Astrocyte (in vitro differentiated cells and primary cell): ENCODE data around the gene UGT1A8. TPM values are rescaled to one million over a fixed set of nuclear protein-coding genes. Genes with fewer than 3 reads are reported as not detected.

ENCODE experiments used
- DNase-seq: peaks from one replicate; pipeline ENCODE4 v3.0.0-alpha.2; 2010; ENCODE audit warnings: low read depth
- FAIRE-seq: peaks from 2 replicates; lab custom pipeline; 2011; peaks lifted over from hg19 to GRCh38; lab: Jason Lieb, UNC
- H2AFZ ChIP-seq: 2 replicates; pipeline ENCODE4 v1.6.0; 2012; ENCODE audit warnings: low read depth, low read length, inconsistent platforms
- H3K27ac ChIP-seq: 2 replicates; pipeline ENCODE4 v1.5.1; 2011; ENCODE audit warnings: low read depth, low read length, inconsistent platforms
- H3K27me3 ChIP-seq: 2 replicates; pipeline ENCODE4 v1.6.0; 2011; ENCODE audit warnings: low read length, inconsistent platforms; ENCODE audit not compliant: insufficient read depth
- H3K36me3 ChIP-seq: 2 replicates; pipeline ENCODE4 v1.5.1; 2011; ENCODE audit warnings: low read length, inconsistent platforms; ENCODE audit not compliant: insufficient read depth
- H3K4me1 ChIP-seq: 2 replicates; pipeline ENCODE4 v1.5.1; 2011; ENCODE audit warnings: low read length, inconsistent platforms; ENCODE audit not compliant: insufficient read depth
- H3K4me2 ChIP-seq: 2 replicates; pipeline ENCODE4 v1.6.0; 2012; ENCODE audit warnings: low read length, inconsistent platforms
- H3K4me3 ChIP-seq: 2 replicates; pipeline ENCODE4 v1.5.1; 2011; ENCODE audit warnings: low read depth, mild to moderate bottlenecking, low read length, inconsistent platforms; ENCODE audit not compliant: insufficient read depth
- H3K79me2 ChIP-seq: 2 replicates; pipeline ENCODE4 v1.6.0; 2012; ENCODE audit warnings: mild to moderate bottlenecking, low read length, inconsistent platforms; ENCODE audit not compliant: insufficient read depth
- H3K9ac ChIP-seq: 2 replicates; pipeline ENCODE4 v1.6.0; 2012; ENCODE audit warnings: mild to moderate bottlenecking, low read length, inconsistent platforms
- H3K9me3 ChIP-seq: 2 replicates; pipeline ENCODE4 v1.5.1; 2012; ENCODE audit warnings: low read depth, mild to moderate bottlenecking, low read length, inconsistent platforms; ENCODE audit not compliant: insufficient read depth
- H4K20me1 ChIP-seq: 2 replicates; pipeline ENCODE4 v1.6.0; 2012; ENCODE audit warnings: low read length, inconsistent platforms; ENCODE audit not compliant: insufficient read depth
- H3K27ac Mint-ChIP-seq: one replicate; pipeline ENCODE4 v1.8.0; 2021; ENCODE audit warnings: mild to moderate bottlenecking, mixed read lengths; ENCODE audit not compliant: unreplicated experiment
- H3K27me3 Mint-ChIP-seq: one replicate; pipeline ENCODE4 v1.8.0; 2021; ENCODE audit warnings: low read depth, mixed read lengths; ENCODE audit not compliant: unreplicated experiment
- H3K36me3 Mint-ChIP-seq: one replicate; pipeline ENCODE4 v1.8.0; 2021; ENCODE audit warnings: low read depth, mixed read lengths; ENCODE audit not compliant: unreplicated experiment
- H3K4me1 Mint-ChIP-seq: one replicate; pipeline ENCODE4 v1.8.0; 2021; ENCODE audit warnings: low read depth, mixed read lengths; ENCODE audit not compliant: unreplicated experiment
- H3K4me3 Mint-ChIP-seq: one replicate; pipeline ENCODE4 v1.8.0; 2021; ENCODE audit warnings: mild to moderate bottlenecking, moderate library complexity, mixed read lengths; ENCODE audit not compliant: unreplicated experiment
- H3K9me3 Mint-ChIP-seq: one replicate; pipeline ENCODE4 v1.8.0; 2021; ENCODE audit warnings: mild to moderate bottlenecking, mixed read lengths; ENCODE audit not compliant: unreplicated experiment
- CTCF ChIP-seq: IDR thresholded peaks from 2 replicates; pipeline ENCODE4 v1.5.1; 2011; ENCODE audit warnings: low read depth, mild to moderate bottlenecking, inconsistent platforms, low read length, moderate library complexity; ENCODE audit not compliant: insufficient read depth
- EZH2 ChIP-seq: IDR thresholded peaks from 2 replicates; pipeline ENCODE4 v1.6.1; 2012; ENCODE audit warnings: mild to moderate bottlenecking, low read length, inconsistent platforms; ENCODE audit not compliant: insufficient read depth
- total RNA-seq: library from RNA; stranded (reverse); gene quantifications from 2 replicates; pipeline ENCODE4 v1.2.1, GENCODE V29; 2021

The UGT1A8 gene
- total RNA-seq, 1 donor from 2014 or later: not detected

GRCh38 chr2:233764264-233764663 is 146.8 kb downstream of the UGT1A8 start:
- H3K27ac ChIP-seq: no peak overlapping the region
- peaks cover 6% of the 10 kb centered on the region for H3K4me1 Mint-ChIP-seq
- no peaks in the 10 kb centered on the region for H3K79me2 ChIP-seq
- no peak overlapping the region for H3K27ac Mint-ChIP-seq
- H3K9me3 Mint-ChIP-seq: no peaks in the 10 kb centered on the region
- peaks cover 2% of the 10 kb centered on the region for H3K27me3 Mint-ChIP-seq
- peak; percentile 78 for DNase-seq
- peak overlapping the region; percentile 66 for H3K4me2 ChIP-seq
- no peak overlapping the region for H3K4me3 ChIP-seq
- no peak overlapping the region for H3K9ac ChIP-seq
- H3K36me3 Mint-ChIP-seq: no peaks in the 10 kb centered on the region
- no peaks in the 10 kb centered on the region for H3K36me3 ChIP-seq
- no peaks in the 10 kb centered on the region for H3K9me3 ChIP-seq
- no peaks in the 10 kb centered on the region for H4K20me1 ChIP-seq
- no peaks in the 10 kb centered on the region for H3K27me3 ChIP-seq
- TF ChIP-seq EZH2: no peak
- TF ChIP-seq CTCF: no peak
- H3K4me1 ChIP-seq: peaks cover 12% of the 10 kb centered on the region
- H3K4me3 Mint-ChIP-seq: no peak overlapping the region
- no peak overlapping the region for H2AFZ ChIP-seq
- FAIRE-seq: peak; percentile 63

- H3K27ac Mint-ChIP-seq: no peak overlapping the region
- peaks cover 2% of the 10 kb centered on the region for H3K27me3 Mint-ChIP-seq
- DNase-seq: no peak
- Histone ChIP-seq H3K9me3 (no peaks in the 10 kb centered on the region), H3K36me3 (no peaks in the 10 kb centered on the region), H3K4me1 (peaks cover 12% of the 10 kb centered on the region), H3K27me3 (no peaks in the 10 kb centered on the region), H3K27ac (no peak overlapping the region), H3K4me3 (no peak overlapping the region), H2AFZ (no peak overlapping the region), H3K79me2 (no peaks in the 10 kb centered on the region), H4K20me1 (no peaks in the 10 kb centered on the region), H3K9ac (no peak overlapping the region), H3K4me2 (peak overlapping the region; percentile 66)
- H3K4me1 Mint-ChIP-seq: peaks cover 6% of the 10 kb centered on the region
- FAIRE-seq: no peak
- H3K9me3 Mint-ChIP-seq: no peaks in the 10 kb centered on the region
- H3K36me3 Mint-ChIP-seq: no peaks in the 10 kb centered on the region
- H3K4me3 Mint-ChIP-seq: no peak overlapping the region
- TF ChIP-seq CTCF (no peak), EZH2 (no peak)
Observed at GRCh38 chr2:233764761-233765160, 147.3 kb downstream of the UGT1A8 start.

- H3K27ac Mint-ChIP-seq: no peak overlapping the region
- Histone ChIP-seq H3K4me3 (no peak overlapping the region), H2AFZ (no peak overlapping the region), H3K27me3 (no peaks in the 10 kb centered on the region), H3K4me2 (no peak overlapping the region), H4K20me1 (no peaks in the 10 kb centered on the region), H3K27ac (no peak overlapping the region), H3K9me3 (no peaks in the 10 kb centered on the region), H3K79me2 (no peaks in the 10 kb centered on the region), H3K36me3 (no peaks in the 10 kb centered on the region), H3K4me1 (peaks cover 12% of the 10 kb centered on the region), H3K9ac (no peak overlapping the region)
- FAIRE-seq: no peak
- H3K27me3 Mint-ChIP-seq: peaks cover 2% of the 10 kb centered on the region
- no peak for DNase-seq
- TF ChIP-seq EZH2 (no peak), CTCF (no peak)
- no peaks in the 10 kb centered on the region for H3K36me3 Mint-ChIP-seq
- no peaks in the 10 kb centered on the region for H3K9me3 Mint-ChIP-seq
- peaks cover 6% of the 10 kb centered on the region for H3K4me1 Mint-ChIP-seq
- H3K4me3 Mint-ChIP-seq: no peak overlapping the region
Observed at GRCh38 chr2:233766416-233766815, 149.0 kb downstream of the UGT1A8 start.
